SK-N-SH treated with all-trans-retinoic acid at 6 μM for 48 hours (cell line): ENCODE measurements around the gene NXPH2.

Experiments
- CSDC2 ChIP-seq: fragments of 250-450 bp; sonication (Bioruptor Pico); IDR thresholded peaks from 2 replicates; pipeline ENCODE4 v1.5.0; 2020; ENCODE audit warnings: mild to moderate bottlenecking, moderate library complexity
- OSR1 ChIP-seq: fragments of 250-450 bp; sonication (Bioruptor Pico); IDR thresholded peaks from 2 replicates; pipeline ENCODE4 v1.8.0; 2022; ENCODE audit warnings: moderate library complexity, mild to moderate bottlenecking, inconsistent platforms
- PPARA ChIP-seq: fragments of 250-450 bp; sonication (Bioruptor Pico); IDR thresholded peaks from 2 replicates; pipeline ENCODE4 v1.5.0; 2020; ENCODE audit warnings: mild to moderate bottlenecking, borderline replicate concordance
- TCF4 ChIP-seq: fragments of 250-450 bp; sonication (Bioruptor Pico); IDR thresholded peaks from 2 replicates; pipeline ENCODE4 v1.8.0; 2021; ENCODE audit warnings: mild to moderate bottlenecking, moderate library complexity, borderline replicate concordance
- TOX ChIP-seq: fragments of 250-450 bp; sonication (Bioruptor Pico); IDR thresholded peaks from 2 replicates; pipeline ENCODE4 v1.8.0; 2021; ENCODE audit warnings: mild to moderate bottlenecking, moderate library complexity, borderline replicate concordance

- TF ChIP-seq OSR1 (CRISPR knock-in tag) (no peak), TCF4 (CRISPR knock-in tag) (no peak), PPARA (CRISPR knock-in tag) (no peak), TOX (CRISPR knock-in tag) (no peak), CSDC2 (CRISPR knock-in tag) (no peak)
Observed at GRCh38 chr2:138780446-138780880, 273 bp upstream of the NXPH2 start.
